SK-N-SH (cell line): ENCODE data around the gene SLC47A2. TPM values are rescaled to one million over a fixed set of nuclear protein-coding genes. Genes with fewer than 3 reads are reported as not detected.
A peak's percentile ranks its signal among the peaks of the same experiment; 100 is the strongest.

Source experiments
- CTCF ChIA-PET: fragments of 300-600, 350-600 bp; formaldehyde crosslinking; extraction: SDS; loops from one replicate; lab custom pipeline; 2021; lab: Yijun Ruan, JAX
- POLR2A ChIA-PET: fragments of 350-600 bp; sonication (Branson Sonifier 250); formaldehyde crosslinking; extraction: SDS; loops from one replicate; lab custom pipeline; 2020; ENCODE audit warnings: antibody characterized with exemption, inconsistent platforms; lab: Yijun Ruan, JAX
- DNase-seq: peaks from one replicate; pipeline ENCODE4 v3.0.0; 2012
- H2AFZ ChIP-seq: fragments of 200-600 bp; sonication (generic); 2 replicates; pipeline ENCODE4 v1.8.1; 2016; ENCODE audit warnings: antibody characterized with exemption, mild to moderate bottlenecking, low read depth
- H3F3A ChIP-seq: fragments of 200-600 bp; sonication (generic); replicated peaks from 2 replicates; pipeline ENCODE3; 2016; ENCODE audit warnings: antibody characterized with exemption, mild to moderate bottlenecking; ENCODE audit not compliant: insufficient read depth
- H3K27ac ChIP-seq, 2 experiments: fragments of 200-500 bp in 1 of 2; fragments of 200-600 bp in 1 of 2; sonication (Bioruptor generic) in 1 of 2; sonication (generic), shearing (Covaris generic) in 1 of 2; 2 replicates each; pipeline versions ENCODE4 v1.5.1 to v1.6.1; 2014 to 2016; ENCODE audit warnings: low read depth in 2 of 2, inconsistent platforms in 1 of 2, low read length in 1 of 2, mild to moderate bottlenecking in 1 of 2, mixed read lengths in 1 of 2
- H3K27me3 ChIP-seq: fragments of 200-600 bp; sonication (generic), shearing (Covaris generic); 2 replicates; pipeline ENCODE4 v1.6.1; 2016; ENCODE audit warnings: mixed run types; ENCODE audit not compliant: insufficient read depth
- H3K36me3 ChIP-seq, 2 experiments: fragments of 200-500 bp in 1 of 2; fragments of 200-600 bp in 1 of 2; sonication (Bioruptor generic) in 1 of 2; sonication (generic) in 1 of 2; replicated peaks in 1 of 2; 2 replicates each; pipeline versions ENCODE3 to v1.5.1; 2014 to 2016; ENCODE audit warnings: low read length in 1 of 2, mild to moderate bottlenecking in 1 of 2; ENCODE audit not compliant: insufficient read depth in 2 of 2, control insufficient read depth in 1 of 2
- H3K4me1 ChIP-seq, 2 experiments: fragments of 200-500 bp in 1 of 2; fragments of 200-600 bp in 1 of 2; sonication (Bioruptor generic) in 1 of 2; sonication (generic), shearing (Covaris generic) in 1 of 2; 2 replicates each; pipeline versions ENCODE4 v1.5.1 to v1.6.1; 2014 to 2016; ENCODE audit warnings: low read depth in 1 of 2, low read length in 1 of 2, mixed run types in 1 of 2; ENCODE audit not compliant: insufficient read depth in 2 of 2, control insufficient read depth in 1 of 2
- H3K4me2 ChIP-seq: fragments of 200-600 bp; sonication (generic), shearing (Covaris generic); 2 replicates; pipeline ENCODE4 v1.6.1; 2017; ENCODE audit warnings: mixed run types
- H3K4me3 ChIP-seq, 2 experiments: fragments of 200-500 bp in 1 of 2; fragments of 200-600 bp in 1 of 2; sonication (Bioruptor generic) in 1 of 2; sonication (generic), shearing (Covaris generic) in 1 of 2; 2 replicates each; pipeline versions ENCODE4 v1.5.1 to v1.8.1; 2014 to 2016; ENCODE audit warnings: low read depth in 2 of 2, inconsistent platforms in 1 of 2, low read length in 1 of 2, mild to moderate bottlenecking in 1 of 2, mixed read lengths in 1 of 2, moderate library complexity in 1 of 2
- H3K79me2 ChIP-seq: fragments of 200-600 bp; sonication (generic); 2 replicates; pipeline ENCODE4 v1.8.1; 2017; ENCODE audit warnings: mild to moderate bottlenecking; ENCODE audit not compliant: insufficient read depth
- H3K9ac ChIP-seq: fragments of 200-600 bp; sonication (generic); 2 replicates; pipeline ENCODE4 v1.6.1; 2017; ENCODE audit warnings: mixed run types
- H3K9me2 ChIP-seq: fragments of 200-600 bp; sonication (generic); 2 replicates; pipeline ENCODE4 v1.6.1; 2017; ENCODE audit warnings: mixed run types
- H3K9me3 ChIP-seq: fragments of 200-600 bp; sonication (generic); 2 replicates; pipeline ENCODE4 v1.6.1; 2017; ENCODE audit warnings: mixed run types, mild to moderate bottlenecking, moderate library complexity
- H4K20me1 ChIP-seq: fragments of 200-600 bp; sonication (generic); 2 replicates; pipeline ENCODE4 v1.6.1; 2017; ENCODE audit warnings: mild to moderate bottlenecking, mixed run types; ENCODE audit not compliant: insufficient read depth
- CHD2 ChIP-seq: fragments of 150-350 bp; IDR thresholded peaks from 2 replicates; pipeline ENCODE4 v1.6.1; 2018; ENCODE audit warnings: low read length; ENCODE audit not compliant: partially characterized antibody
- CTCF ChIP-seq: fragments of 200-600 bp; sonication (generic); IDR thresholded peaks from 2 replicates; pipeline ENCODE4 v1.6.1; 2017; ENCODE audit warnings: antibody characterized with exemption, mild to moderate bottlenecking, moderate library complexity
- EP300 ChIP-seq, 2 experiments: IDR thresholded peaks; 2 replicates each; pipeline versions ENCODE4 v1.4.0 to v1.6.1; 2012; ENCODE audit warnings: borderline replicate concordance in 1 of 2, low read depth in 1 of 2, low read length in 1 of 2
- GABPA ChIP-seq: IDR thresholded peaks from 2 replicates; pipeline ENCODE4 v1.4.0; 2012; ENCODE audit warnings: low read depth, mild to moderate bottlenecking
- GATA2 ChIP-seq: sonication (generic); formaldehyde crosslinking; IDR thresholded peaks from 2 replicates; pipeline ENCODE4 v1.5.0; 2020; ENCODE audit warnings: mild to moderate bottlenecking, missing genetic modification reagents
- JUND ChIP-seq: IDR thresholded peaks from 2 replicates; pipeline ENCODE4 v1.4.0; 2012
- MEF2A ChIP-seq: IDR thresholded peaks from 2 replicates; pipeline ENCODE4 v1.4.0; 2012; ENCODE audit warnings: low read depth, borderline replicate concordance
- NRF1 ChIP-seq: IDR thresholded peaks from 2 replicates; pipeline ENCODE4 v1.6.1; 2012; ENCODE audit warnings: low read depth, mild to moderate bottlenecking, low read length
- RCOR1 ChIP-seq: fragments of 150-350 bp; IDR thresholded peaks from 2 replicates; pipeline ENCODE4 v1.6.1; 2017; ENCODE audit warnings: antibody characterized with exemption, low read length
- REST ChIP-seq: IDR thresholded peaks from 2 replicates; pipeline ENCODE4 v1.6.1; 2012; ENCODE audit warnings: mild to moderate bottlenecking, low read depth, low read length, moderate library complexity
- RFX5 ChIP-seq: IDR thresholded peaks from 2 replicates; pipeline ENCODE4 v1.6.1; 2012; ENCODE audit warnings: mild to moderate bottlenecking, improper control_type of control experiment, low read length
- SIN3A ChIP-seq: IDR thresholded peaks from 2 replicates; pipeline ENCODE4 v1.6.1; 2012; ENCODE audit warnings: low read depth, mild to moderate bottlenecking, low read length, moderate library complexity, borderline replicate concordance
- SMC3 ChIP-seq: IDR thresholded peaks from 2 replicates; pipeline ENCODE4 v1.6.1; 2012; ENCODE audit warnings: low read depth, low read length, improper control_type of control experiment
- TAF1 ChIP-seq: IDR thresholded peaks from 2 replicates; pipeline ENCODE4 v1.6.1; 2012; ENCODE audit warnings: low read depth, mild to moderate bottlenecking, low read length, moderate library complexity, borderline replicate concordance
- TEAD4 ChIP-seq: IDR thresholded peaks from 2 replicates; pipeline ENCODE4 v1.4.0; 2012; ENCODE audit warnings: mild to moderate bottlenecking, borderline replicate concordance; ENCODE audit not compliant: insufficient read depth
- USF1 ChIP-seq: IDR thresholded peaks from 2 replicates; pipeline ENCODE4 v1.4.0; 2012; ENCODE audit warnings: low read depth, borderline replicate concordance
- USF2 ChIP-seq: fragments of 150-350 bp; IDR thresholded peaks from 2 replicates; pipeline ENCODE4 v1.6.1; 2017; ENCODE audit warnings: antibody characterized with exemption, low read length, low read depth, borderline replicate concordance
- ZBTB33 ChIP-seq: IDR thresholded peaks from 2 replicates; pipeline ENCODE4 v1.4.0; 2012; ENCODE audit warnings: low read depth, borderline replicate concordance
- WGBS: methylation state at CpG from one replicate; pipeline ENCODE4 v1.1.6; 2017; ENCODE audit warnings: low lambda C conversion rate; 5-methylcytosine and 5-hydroxymethylcytosine counted together
- polyA plus RNA-seq, 3 experiments: library from polyadenylated mRNA; depleted of rRNA; stranded (reverse); fragments of >200 nt; gene quantifications; 2 replicates each; pipeline ENCODE4 v1.2.3, GENCODE V29; 2012

The SLC47A2 gene
- polyA plus RNA-seq, 1 of the 3 experiments (the other 2 are of a cell fraction): not detected

- Histone ChIP-seq H3K9me2 (no peaks in the 10 kb centered on the region), H3K36me3 (peaks cover 0 to 15% of the 10 kb centered on the region in 2 experiments), H3K27me3 (no peaks in the 10 kb centered on the region), H3K27ac (no peak overlapping the region; a peak in 1 of 4 replicates), H3K4me3 (no peak overlapping the region), H3K79me2 (peaks cover 33% of the 10 kb centered on the region), H3K9ac (no peak overlapping the region), H3K9me3 (no peaks in the 10 kb centered on the region), H2AFZ (no peak overlapping the region; the same call in 1 of the 2 replicates), H3F3A (peaks cover 6% of the 10 kb centered on the region), H4K20me1 (no peaks in the 10 kb centered on the region), H3K4me1 (peaks cover 14 to 31% of the 10 kb centered on the region in 2 experiments), H3K4me2 (peak overlapping the region; percentile 96; the same call in 1 of the 2 replicates)
- TF ChIP-seq ZBTB33: no peak
- no peak for TF ChIP-seq REST
- TF ChIP-seq EP300 (IDR thresholded peaks at IDR 0.05; ENCODE audit: borderline replicate concordance in 1 of 2, low read depth in 1 of 2, low read length in 1 of 2): no peak
- TF ChIP-seq MEF2A: no peak
- no peak for TF ChIP-seq RCOR1
- no peak for TF ChIP-seq USF1
- no peak for TF ChIP-seq CHD2
- no peak for TF ChIP-seq SIN3A
- no peak for TF ChIP-seq SMC3
- TF ChIP-seq NRF1: no peak
- TF ChIP-seq JUND: no peak
- TF ChIP-seq GABPA: no peak
- TF ChIP-seq GATA2 (CRISPR knock-in tag): no peak
- no peak for TF ChIP-seq CTCF
- no peak for TF ChIP-seq RFX5
- TF ChIP-seq USF2: no peak
- no peak for TF ChIP-seq TAF1
- no peak for TF ChIP-seq TEAD4
- ChIA-PET CTCF (interaction anchor here (0.7 to 1.3 kb wide), 2 partner anchors 93 to 98 kb away, joined by 3 to 5 read pairs; no protein-coding TSS in a partner anchor), POLR2A (no interaction called here)
- WGBS: 93% methylated on average over 5 of the region's 5 CpGs
- DNase-seq: no peak
Measured at GRCh38 chr17:19651451-19652238, 64.7 kb downstream of the SLC47A2 start.
